NT2/D1 (cell line): ENCODE measurements around the gene KCNG4.

Experiments
- SUZ12 ChIP-seq: IDR thresholded peaks from 2 replicates; pipeline ENCODE4 v1.6.1; 2011; ENCODE audit not compliant: insufficient read length, insufficient read depth; ENCODE audit errors: extremely low read depth
- YY1 ChIP-seq: IDR thresholded peaks from 2 replicates; pipeline ENCODE4 v1.6.1; 2011; ENCODE audit not compliant: insufficient read length, insufficient read depth
- ZNF274 ChIP-seq: IDR thresholded peaks from 2 replicates; pipeline ENCODE4 v1.6.1; 2011; ENCODE audit warnings: mild to moderate bottlenecking, low read depth, low read length

- TF ChIP-seq ZNF274 (no peak), YY1 (no peak), SUZ12 (no peak)
These were observed 4.9 kb upstream of the KCNG4 start for GRCh38 chr16:84244728-84245127.
